H1 (cell line): ENCODE measurements around the gene RASSF5. TPM values are rescaled to one million over a fixed set of nuclear protein-coding genes. Genes with fewer than 3 reads are reported as not detected.
A peak's percentile ranks its signal among the peaks of the same experiment; 100 is the strongest.

Experiments
- BRCA1 ChIP-seq: IDR thresholded peaks from 2 replicates; pipeline ENCODE4 v1.6.1; 2012; ENCODE audit warnings: low read depth, low read length, improper control_type of control experiment
- CEBPB ChIP-seq: IDR thresholded peaks from 2 replicates; pipeline ENCODE4 v1.6.1; 2012; ENCODE audit warnings: low read depth, low read length
- EGR1 ChIP-seq: IDR thresholded peaks from 2 replicates; pipeline ENCODE4 v1.6.1; 2011; ENCODE audit warnings: low read depth, low read length, borderline replicate concordance
- EP300 ChIP-seq, 2 experiments: IDR thresholded peaks; 1 replicate in 1 of 2; 2 replicates in 1 of 2; pipeline ENCODE4 v1.6.1; 2011 to 2012; ENCODE audit warnings: low read depth in 2 of 2, low read length in 2 of 2, mild to moderate bottlenecking in 2 of 2, borderline replicate concordance in 1 of 2, inconsistent platforms in 1 of 2, moderate library complexity in 1 of 2
- HDAC2 ChIP-seq, 2 experiments: fragments of 300-600 bp in 1 of 2; sonication (generic) in 1 of 2; IDR thresholded peaks; 2 replicates each; pipeline ENCODE4 v1.6.1; 2011 to 2012; ENCODE audit warnings: low read depth in 2 of 2, low read length in 2 of 2, mild to moderate bottlenecking in 2 of 2, moderate library complexity in 2 of 2, borderline replicate concordance in 1 of 2, inconsistent platforms in 1 of 2
- JUN ChIP-seq: IDR thresholded peaks from 2 replicates; pipeline ENCODE4 v1.6.1; 2011; ENCODE audit warnings: low read depth, mild to moderate bottlenecking, improper control_type of control experiment, low read length
- NRF1 ChIP-seq: IDR thresholded peaks from 2 replicates; pipeline ENCODE4 v1.6.1; 2011; ENCODE audit warnings: mild to moderate bottlenecking, low read depth, low read length, improper control_type of control experiment
- POU5F1 ChIP-seq: IDR thresholded peaks from 2 replicates; pipeline ENCODE4 v1.6.1; 2011; ENCODE audit warnings: low read depth, mild to moderate bottlenecking, low read length, moderate library complexity
- SIX5 ChIP-seq: IDR thresholded peaks from 2 replicates; pipeline ENCODE4 v1.6.1; 2011; ENCODE audit warnings: mild to moderate bottlenecking, low read depth, low read length
- SP2 ChIP-seq: IDR thresholded peaks from 2 replicates; pipeline ENCODE4 v1.6.1; 2012; ENCODE audit warnings: mild to moderate bottlenecking, low read length, inconsistent platforms
- SRF ChIP-seq: IDR thresholded peaks from 2 replicates; pipeline ENCODE4 v1.6.1; 2011; ENCODE audit warnings: mild to moderate bottlenecking, low read depth, low read length, moderate library complexity
- TAF1 ChIP-seq: IDR thresholded peaks from 2 replicates; pipeline ENCODE4 v1.6.1; 2011; ENCODE audit warnings: mild to moderate bottlenecking, low read depth, low read length
- TAF7 ChIP-seq: optimal IDR thresholded peaks from 2 replicates; pipeline ENCODE3; 2011; ENCODE audit warnings: low read depth, mild to moderate bottlenecking, inconsistent platforms, low read length, moderate library complexity, borderline replicate concordance
- TBP ChIP-seq: IDR thresholded peaks from 2 replicates; pipeline ENCODE4 v1.6.1; 2011; ENCODE audit warnings: low read depth, low read length, improper control_type of control experiment
- YY1 ChIP-seq: IDR thresholded peaks from 2 replicates; pipeline ENCODE4 v1.6.1; 2011; ENCODE audit warnings: low read depth, mild to moderate bottlenecking, low read length
- polyA plus RNA-seq, 7 experiments: library from polyadenylated mRNA; depleted of rRNA in 3 of 7; stranded (reverse) in 5 of 7; unstranded in 2 of 7; fragments of >200 nt in 5 of 7; fragments of 200-250 nt in 2 of 7; gene quantifications; 1 replicate in 5 of 7; 2 replicates in 1 of 7; 4 replicates in 1 of 7; pipeline versions ENCODE4 v1.2.1 to v1.2.3, GENCODE V29; 2011 to 2013; ENCODE audit warnings: missing spikeins in 2 of 7, mixed read lengths in 2 of 7
- total RNA-seq: library from RNA; stranded (reverse); fragmentation: NEBNext Ultra II Directional; extraction: Animal tissue kit (Norgen Biotek cat#: 25700); gene quantifications from 2 replicates; pipeline ENCODE4 v1.2.1, GENCODE V29; 2021
- TF ChIP-seq, protein P1 (sequence below): IDR thresholded peaks from 2 replicates; pipeline ENCODE4 v1.6.1; 2012; ENCODE audit warnings: inconsistent platforms

The RASSF5 gene
- total and polyA plus RNA-seq, 2 of the 8 experiments (the other 6 are each of a cell fraction or from before 2014, with no cell fraction given): 0.82 to 1.8 TPM

DNA sequence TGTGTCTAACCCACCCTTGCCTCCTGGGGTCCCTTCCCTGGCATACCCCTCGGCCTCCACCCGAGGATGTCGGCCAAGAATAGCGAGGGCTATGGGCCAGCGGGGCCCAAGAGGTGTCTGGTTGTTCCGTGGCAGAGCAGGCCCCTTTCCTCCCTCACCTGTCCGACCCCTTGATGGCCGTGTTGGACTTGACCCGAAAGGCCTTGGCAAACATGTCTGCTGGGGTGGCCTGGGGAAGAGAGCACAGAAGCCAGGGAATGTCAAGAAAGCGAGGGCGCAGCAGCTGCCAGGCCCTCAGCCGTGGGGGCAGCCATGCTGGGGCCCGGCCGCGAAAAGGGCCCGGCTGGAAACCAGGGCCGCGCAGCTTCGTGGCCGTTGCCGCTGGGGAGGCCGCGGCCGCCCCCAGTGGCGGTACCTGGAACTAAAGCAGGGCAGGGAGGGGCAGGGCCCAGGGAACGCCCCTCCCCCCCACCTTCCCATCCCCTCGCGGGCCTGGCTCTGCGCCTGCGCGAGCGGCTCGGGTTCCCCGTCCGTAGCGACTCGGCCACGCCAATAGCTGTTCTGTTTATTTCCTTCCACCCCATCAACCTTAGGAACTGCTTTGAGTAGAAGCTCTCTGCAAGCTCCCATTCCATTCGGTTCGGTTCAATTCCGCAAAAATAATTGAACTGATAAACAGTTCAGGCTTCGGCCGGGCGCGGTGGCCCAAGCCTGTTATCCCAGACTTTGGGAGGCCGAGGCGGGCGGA is 105.0 kb downstream of the RASSF5 start, which contains the start of gene EIF2D (continued):
- TF ChIP-seq SIX5 (peak; percentile 29; the same call in 1 of the 2 replicates), TAF1 (peak; percentile 99), YY1 (peak; percentile 99), EGR1 (peak; percentile 85), JUN (no peak; the same call in 1 of the 2 replicates), TAF7 (peak; percentile 95), BRCA1 (no peak), SP2 (no peak), SRF (peak; percentile 51; the same call in 1 of the 2 replicates), EP300 (IDR thresholded peaks at IDR 0.05; ENCODE audit: borderline replicate concordance in 1 of 2, low read depth in 2 of 2, low read length in 2 of 2) (peak in 1 of 2 experiments; percentile 88; a peak in 1 of 3 replicates), HDAC2 (IDR thresholded peaks at IDR 0.05; ENCODE audit: borderline replicate concordance in 1 of 2, low read depth in 2 of 2, low read length in 2 of 2) (peak; percentile 31 to 93; a peak in 2 of 4 replicates), POU5F1 (no peak), TBP (peak; percentile 94), CEBPB (peak; percentile 20; the same call in 1 of the 2 replicates), NRF1 (peak; percentile 94)
- TF ChIP-seq, protein P1, sequence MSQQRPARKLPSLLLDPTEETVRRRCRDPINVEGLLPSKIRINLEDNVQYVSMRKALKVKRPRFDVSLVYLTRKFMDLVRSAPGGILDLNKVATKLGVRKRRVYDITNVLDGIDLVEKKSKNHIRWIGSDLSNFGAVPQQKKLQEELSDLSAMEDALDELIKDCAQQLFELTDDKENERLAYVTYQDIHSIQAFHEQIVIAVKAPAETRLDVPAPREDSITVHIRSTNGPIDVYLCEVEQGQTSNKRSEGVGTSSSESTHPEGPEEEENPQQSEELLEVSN: peak; percentile 48; the same call in 1 of the 2 replicates
